Measurements from ENCODE around the gene EIF4E2. TPM values are rescaled to one million over a fixed set of nuclear protein-coding genes. Genes with fewer than 3 reads are reported as not detected.

EIF4E2 gene
- total RNA-seq, 6 experiments from 2014 or later, result 79.7 to 89.7 (median 83.8) TPM

GRCh38 chr2:232526372-232526941 lies 24.0 kb upstream of the EIF4E2 start:
- H3K27ac Mint-ChIP-seq, result no peak overlapping the region
- TF ChIP-seq CTCF (IDR thresholded peaks at IDR 0.05), result no peak
- H3K9me3 Mint-ChIP-seq, result no peaks in the 10 kb centered on the region
- no peaks in the 10 kb centered on the region for H3K36me3 Mint-ChIP-seq (ENCODE audit: low read depth)
- no peak overlapping the region for H3K4me3 Mint-ChIP-seq
- H3K27me3 Mint-ChIP-seq (ENCODE audit: insufficient read depth), result peaks cover 27% of the 10 kb centered on the region
- no peaks in the 10 kb centered on the region for H3K4me1 Mint-ChIP-seq (ENCODE audit: low read depth)
- no peak for DNase-seq

GRCh38 chr2:232527905-232528470 lies 22.5 kb upstream of the EIF4E2 start:
- Mint-ChIP-seq H3K4me1 (ENCODE audit: low read depth) (no peaks in the 10 kb centered on the region), H3K36me3 (ENCODE audit: low read depth) (no peaks in the 10 kb centered on the region), H3K27ac (no peak overlapping the region), H3K4me3 (no peak overlapping the region), H3K27me3 (ENCODE audit: insufficient read depth) (peaks cover 27% of the 10 kb centered on the region), H3K9me3 (no peaks in the 10 kb centered on the region)
- TF ChIP-seq CTCF (IDR thresholded peaks at IDR 0.05), result no peak
- no peak for DNase-seq

GRCh38 chr2:232528746-232529460 lies 21.6 kb upstream of the EIF4E2 start:
- Mint-ChIP-seq H3K4me1 (ENCODE audit: low read depth) (no peaks in the 10 kb centered on the region), H3K9me3 (no peaks in the 10 kb centered on the region), H3K27me3 (ENCODE audit: insufficient read depth) (peaks cover 29% of the 10 kb centered on the region), H3K4me3 (no peak overlapping the region), H3K36me3 (ENCODE audit: low read depth) (no peaks in the 10 kb centered on the region), H3K27ac (no peak overlapping the region)
- no peak for TF ChIP-seq CTCF (IDR thresholded peaks at IDR 0.05)
- no peak for DNase-seq

GRCh38 chr2:232529806-232530547 lies 20.5 kb upstream of the EIF4E2 start:
- no peak overlapping the region for H3K4me3 Mint-ChIP-seq
- DNase-seq, result no peak
- no peaks in the 10 kb centered on the region for H3K36me3 Mint-ChIP-seq (ENCODE audit: low read depth)
- H3K9me3 Mint-ChIP-seq, result no peaks in the 10 kb centered on the region
- H3K4me1 Mint-ChIP-seq (ENCODE audit: low read depth), result no peaks in the 10 kb centered on the region
- TF ChIP-seq CTCF (IDR thresholded peaks at IDR 0.05), result no peak
- no peak overlapping the region for H3K27ac Mint-ChIP-seq
- peaks cover 31% of the 10 kb centered on the region for H3K27me3 Mint-ChIP-seq (ENCODE audit: insufficient read depth)

- Mint-ChIP-seq H3K27ac (no peak overlapping the region), H3K36me3 (ENCODE audit: low read depth) (no peaks in the 10 kb centered on the region), H3K27me3 (ENCODE audit: insufficient read depth) (peaks cover 31% of the 10 kb centered on the region), H3K4me3 (no peak overlapping the region), H3K9me3 (no peaks in the 10 kb centered on the region), H3K4me1 (ENCODE audit: low read depth) (no peaks in the 10 kb centered on the region)
- no peak for DNase-seq
- TF ChIP-seq CTCF (IDR thresholded peaks at IDR 0.05), result no peak
Observed at GRCh38 chr2:232530626-232531260, 19.7 kb upstream of the EIF4E2 start.

Data from HFFc6 (cell line).